ENCODE data around the gene FBXW12. TPM values are rescaled to one million over a fixed set of nuclear protein-coding genes. Genes with fewer than 3 reads are reported as not detected.

The FBXW12 gene
- total and polyA plus RNA-seq, 2 experiments from 2014 or later: not detected

DNA sequence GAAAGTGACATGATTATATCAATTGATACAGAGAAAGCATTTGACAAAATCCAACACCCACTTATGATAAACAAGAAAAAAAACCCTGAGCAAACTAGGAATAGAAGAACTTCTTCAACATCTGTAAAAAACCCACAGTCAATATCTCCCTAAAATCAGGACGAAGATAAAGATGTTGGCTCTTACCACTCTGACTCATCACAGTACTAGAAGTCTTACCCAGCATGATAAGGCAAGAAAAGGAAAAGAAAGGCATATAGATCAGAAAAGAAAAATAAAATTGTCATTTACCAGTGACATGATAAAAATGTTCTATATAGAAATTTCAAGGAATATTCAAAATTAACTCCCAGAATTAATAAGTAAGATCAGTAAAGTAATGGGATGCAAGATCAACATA, 7.2 kb upstream of the FBXW12 start:
- Histone ChIP-seq H3K9me3 (ENCODE audit: low read depth) (peaks cover 8% of the 10 kb centered on the region), H3K27ac (no peak overlapping the region), H3K4me3 (no peak overlapping the region), H3K4me2 (ENCODE audit: unreplicated experiment) (no peak overlapping the region), H3F3A (ENCODE audit: insufficient read depth) (no peaks in the 10 kb centered on the region), H3K9ac (no peak overlapping the region), H3K36me3 (ENCODE audit: low read depth) (no peaks in the 10 kb centered on the region), H3K4me1 (ENCODE audit: insufficient read depth) (no peaks in the 10 kb centered on the region), H2AFZ (no peak overlapping the region), H3K9me2 (ENCODE audit: insufficient read depth) (no peaks in the 10 kb centered on the region), H4K20me1 (ENCODE audit: insufficient read depth) (no peaks in the 10 kb centered on the region), H3K79me2 (ENCODE audit: insufficient read depth) (no peaks in the 10 kb centered on the region), H3K27me3 (replicated peaks; ENCODE audit: insufficient read depth) (no peaks in the 10 kb centered on the region)
- no peak for TF ChIP-seq EZH2phosphoT487 (IDR thresholded peaks at IDR 0.05; ENCODE audit: insufficient read depth, low read depth)
- TF ChIP-seq EZH2 (IDR thresholded peaks at IDR 0.05; ENCODE audit: insufficient read depth, poor library complexity, severe bottlenecking): no peak
- WGBS, 2 experiments (ENCODE audit: low coverage in 1 of 2, low lambda C conversion rate in 2 of 2, missing lambda C conversion rate in 2 of 2): 32 to 33% methylated on average over 1 of the region's 1 CpG
- no peak for DNase-seq
- in situ Hi-C loops (cut with MboI): no loop called here

GRCh38 chr3:48367201-48367600, 4.8 kb upstream of the FBXW12 start:
- H3F3A ChIP-seq (ENCODE audit: insufficient read depth): no peaks in the 10 kb centered on the region
- H3K4me2 ChIP-seq (ENCODE audit: unreplicated experiment): no peak overlapping the region
- no peaks in the 10 kb centered on the region for H3K36me3 ChIP-seq (ENCODE audit: low read depth)
- H3K9ac ChIP-seq: no peak overlapping the region
- TF ChIP-seq EZH2phosphoT487 (IDR thresholded peaks at IDR 0.05; ENCODE audit: insufficient read depth, low read depth): no peak
- TF ChIP-seq EZH2 (IDR thresholded peaks at IDR 0.05; ENCODE audit: insufficient read depth, poor library complexity, severe bottlenecking): no peak
- H2AFZ ChIP-seq: no peak overlapping the region
- no peaks in the 10 kb centered on the region for H4K20me1 ChIP-seq (ENCODE audit: insufficient read depth)
- H3K4me1 ChIP-seq (ENCODE audit: insufficient read depth): no peaks in the 10 kb centered on the region
- H3K9me3 ChIP-seq (ENCODE audit: low read depth): peaks cover 5% of the 10 kb centered on the region
- no peaks in the 10 kb centered on the region for H3K27me3 ChIP-seq (replicated peaks; ENCODE audit: insufficient read depth)
- in situ Hi-C loops (cut with MboI): no loop called here
- no peak for DNase-seq
- no peaks in the 10 kb centered on the region for H3K9me2 ChIP-seq (ENCODE audit: insufficient read depth)
- no peak overlapping the region for H3K27ac ChIP-seq
- H3K79me2 ChIP-seq (ENCODE audit: insufficient read depth): no peaks in the 10 kb centered on the region
- no peak overlapping the region for H3K4me3 ChIP-seq

DNA sequence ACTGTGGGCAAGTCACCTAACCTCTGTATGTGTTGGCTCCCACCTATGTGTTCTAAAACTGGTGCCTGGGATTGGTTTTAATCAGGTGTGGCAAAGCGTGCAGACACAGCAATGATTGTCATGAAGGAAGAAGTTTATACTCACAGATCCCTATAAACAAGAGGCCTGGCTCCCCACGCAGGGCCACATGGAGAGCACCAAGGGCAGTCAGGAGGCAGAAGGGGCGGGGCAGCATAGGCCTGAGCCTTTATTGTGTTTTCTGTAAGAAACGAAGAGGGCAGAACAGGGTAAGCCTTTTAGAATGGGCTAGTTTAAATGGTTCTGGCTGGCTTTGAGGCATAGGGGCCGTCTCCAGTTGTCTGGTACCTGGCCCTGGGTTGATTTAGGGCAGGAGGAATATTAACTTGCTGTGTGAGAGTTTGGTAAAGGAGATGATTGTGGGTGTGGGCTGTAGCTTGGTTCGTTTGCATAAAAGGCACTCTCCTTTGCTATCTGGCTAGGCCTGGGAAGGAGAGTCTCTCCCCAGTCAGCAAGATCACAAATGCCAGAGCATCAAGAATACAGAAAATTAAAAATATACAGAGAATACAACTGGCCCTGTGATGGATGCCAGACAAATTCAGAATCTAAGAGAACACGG, 2.2 kb upstream of the FBXW12 start:
- Histone ChIP-seq H3F3A (ENCODE audit: insufficient read depth) (no peaks in the 10 kb centered on the region), H3K9ac (no peak overlapping the region), H3K9me2 (ENCODE audit: insufficient read depth) (no peaks in the 10 kb centered on the region), H3K4me1 (ENCODE audit: insufficient read depth) (no peaks in the 10 kb centered on the region), H3K36me3 (ENCODE audit: low read depth) (no peaks in the 10 kb centered on the region), H3K4me2 (ENCODE audit: unreplicated experiment) (no peak overlapping the region), H3K4me3 (no peak overlapping the region), H2AFZ (no peak overlapping the region), H3K9me3 (ENCODE audit: low read depth) (no peaks in the 10 kb centered on the region), H3K79me2 (ENCODE audit: insufficient read depth) (no peaks in the 10 kb centered on the region), H4K20me1 (ENCODE audit: insufficient read depth) (no peaks in the 10 kb centered on the region), H3K27ac (no peak overlapping the region), H3K27me3 (replicated peaks; ENCODE audit: insufficient read depth) (peaks cover 5% of the 10 kb centered on the region; the same call in 1 of the 2 replicates)
- TF ChIP-seq EZH2 (IDR thresholded peaks at IDR 0.05; ENCODE audit: insufficient read depth, poor library complexity, severe bottlenecking): no peak
- no peak for TF ChIP-seq EZH2phosphoT487 (IDR thresholded peaks at IDR 0.05; ENCODE audit: insufficient read depth, low read depth)
- in situ Hi-C loops (cut with MboI): no loop called here
- whole genome bisulfite sequencing, 2 experiments (ENCODE audit: low coverage in 1 of 2, low lambda C conversion rate in 2 of 2, missing lambda C conversion rate in 2 of 2): 46 to 52% methylated on average over 7 of the region's 7 CpGs
- DNase-seq: no peak

GRCh38 chr3:48370333-48370713, 1.7 kb upstream of the FBXW12 start:
- WGBS, 2 experiments (ENCODE audit: low coverage in 1 of 2, low lambda C conversion rate in 2 of 2, missing lambda C conversion rate in 2 of 2): 72 to 80% methylated on average over 7 of the region's 7 CpGs
- H3K79me2 ChIP-seq (ENCODE audit: insufficient read depth): no peaks in the 10 kb centered on the region
- H3K36me3 ChIP-seq (ENCODE audit: low read depth): no peaks in the 10 kb centered on the region
- no peak overlapping the region for H3K9ac ChIP-seq
- H3K27me3 ChIP-seq (replicated peaks; ENCODE audit: insufficient read depth): peaks cover 5% of the 10 kb centered on the region; the same call in 1 of the 2 replicates
- DNase-seq: no peak
- no peaks in the 10 kb centered on the region for H3F3A ChIP-seq (ENCODE audit: insufficient read depth)
- H4K20me1 ChIP-seq (ENCODE audit: insufficient read depth): no peaks in the 10 kb centered on the region
- TF ChIP-seq EZH2 (IDR thresholded peaks at IDR 0.05; ENCODE audit: insufficient read depth, poor library complexity, severe bottlenecking): no peak
- no peak for TF ChIP-seq EZH2phosphoT487 (IDR thresholded peaks at IDR 0.05; ENCODE audit: insufficient read depth, low read depth)
- no peak overlapping the region for H3K4me2 ChIP-seq (ENCODE audit: unreplicated experiment)
- in situ Hi-C loops (cut with MboI): no loop called here
- H3K9me3 ChIP-seq (ENCODE audit: low read depth): no peaks in the 10 kb centered on the region
- no peak overlapping the region for H2AFZ ChIP-seq
- no peaks in the 10 kb centered on the region for H3K4me1 ChIP-seq (ENCODE audit: insufficient read depth)
- H3K9me2 ChIP-seq (ENCODE audit: insufficient read depth): no peaks in the 10 kb centered on the region
- no peak overlapping the region for H3K4me3 ChIP-seq
- no peak overlapping the region for H3K27ac ChIP-seq

GRCh38 chr3:48372377-48372770, 355 bp downstream of the FBXW12 start:
- no peak for DNase-seq
- no peaks in the 10 kb centered on the region for H3K9me3 ChIP-seq (ENCODE audit: low read depth)
- TF ChIP-seq EZH2 (IDR thresholded peaks at IDR 0.05; ENCODE audit: insufficient read depth, poor library complexity, severe bottlenecking): no peak
- TF ChIP-seq EZH2phosphoT487 (IDR thresholded peaks at IDR 0.05; ENCODE audit: insufficient read depth, low read depth): no peak
- H3K27ac ChIP-seq: no peak overlapping the region
- no peaks in the 10 kb centered on the region for H3K36me3 ChIP-seq (ENCODE audit: low read depth)
- WGBS, 2 experiments (ENCODE audit: low coverage in 1 of 2, low lambda C conversion rate in 2 of 2, missing lambda C conversion rate in 2 of 2): 62% methylated on average over 7 of the region's 7 CpGs
- H3K4me2 ChIP-seq (ENCODE audit: unreplicated experiment): no peak overlapping the region
- H3K9ac ChIP-seq: no peak overlapping the region
- H2AFZ ChIP-seq: no peak overlapping the region
- no peaks in the 10 kb centered on the region for H3K9me2 ChIP-seq (ENCODE audit: insufficient read depth)
- H3K79me2 ChIP-seq (ENCODE audit: insufficient read depth): no peaks in the 10 kb centered on the region
- H3K4me3 ChIP-seq: no peak overlapping the region
- no peaks in the 10 kb centered on the region for H4K20me1 ChIP-seq (ENCODE audit: insufficient read depth)
- H3F3A ChIP-seq (ENCODE audit: insufficient read depth): no peaks in the 10 kb centered on the region
- in situ Hi-C loops (cut with MboI): no loop called here
- no peaks in the 10 kb centered on the region for H3K4me1 ChIP-seq (ENCODE audit: insufficient read depth)
- H3K27me3 ChIP-seq (replicated peaks; ENCODE audit: insufficient read depth): peaks cover 8% of the 10 kb centered on the region; the same call in 1 of the 2 replicates
